GM18505 (cell line): ENCODE results near the gene FBXL17.
A peak's percentile ranks its signal among the peaks of the same experiment; 100 is the strongest.
"Not testable (repeated sequence)": the region's sequence is repeated elsewhere in the genome, so short reads cannot be mapped to it uniquely, and the experiment has no call there.

Experiments
- ATAC-seq: cut with Tn5 transposase; IDR thresholded peaks from one replicate; pipeline ENCODE4 v1.9.1; 2021; ENCODE audit not compliant: unreplicated experiment
- POLR2A ChIP-seq: IDR thresholded peaks from 4 replicates; pipeline ENCODE4 v1.6.1; 2011; ENCODE audit warnings: borderline replicate concordance; ENCODE audit not compliant: insufficient read depth, insufficient read length; ENCODE audit errors: extremely low read depth

Gene FBXL17

GRCh38 chr5:108381954-108382783, at the start of gene FBXL17:
Gene FBXL17 (minus strand): TSS chr5:108382098.
- peak; percentile 68 for ATAC-seq
- peak; percentile 95 for TF ChIP-seq POLR2A

DNA sequence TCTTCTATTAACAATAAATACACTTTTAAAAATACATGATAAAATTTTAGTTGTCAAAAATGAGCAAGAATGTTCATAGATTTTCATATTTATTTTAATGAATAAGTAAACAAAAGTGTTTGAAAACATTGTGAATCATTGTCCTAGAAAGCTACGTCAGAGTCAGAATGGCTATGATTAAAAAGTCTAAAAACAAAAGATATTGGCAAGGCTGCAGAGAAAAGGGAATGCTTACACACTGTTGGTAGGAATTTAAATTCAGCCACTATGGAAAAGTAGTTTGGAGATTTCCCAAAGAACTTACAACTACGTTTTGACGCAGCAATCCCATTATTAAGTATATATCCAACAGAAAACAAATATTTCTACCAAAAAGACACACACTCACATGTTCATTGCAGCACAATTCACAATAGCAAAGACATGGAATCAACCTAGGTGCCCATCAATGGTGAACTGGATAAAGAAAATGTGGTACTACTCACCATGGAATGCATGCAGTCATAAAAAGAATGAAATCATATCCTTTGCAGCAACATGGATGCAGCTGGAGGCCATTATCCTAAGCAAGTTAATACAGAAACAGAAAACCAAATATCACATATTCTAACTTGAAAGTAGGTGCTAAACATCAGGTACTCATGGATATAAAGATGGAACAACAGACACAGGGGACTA, 49.2 kb upstream of the FBXL17 start:
- no peak for TF ChIP-seq POLR2A
- ATAC-seq: no peak

DNA sequence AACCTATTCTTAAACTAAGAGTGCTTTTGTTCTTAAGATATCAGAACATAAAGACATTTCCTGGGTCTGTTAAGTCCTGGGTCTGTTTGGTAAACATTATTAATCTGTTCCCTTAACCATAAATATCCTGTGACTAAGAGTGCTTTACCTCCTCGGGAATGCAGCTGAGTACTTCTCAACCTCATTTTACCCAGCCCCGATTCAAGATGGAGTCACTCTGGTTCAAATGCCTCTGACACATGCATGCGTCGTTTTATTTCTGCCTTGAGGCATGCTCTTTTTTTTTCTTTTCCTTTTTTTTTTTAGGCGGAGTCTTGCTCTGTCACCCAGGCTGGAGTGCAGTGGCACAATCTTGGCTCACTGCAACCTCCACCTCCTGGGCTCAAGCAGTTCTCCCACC, 39.8 kb upstream of the FBXL17 start:
- ATAC-seq: no peak
- TF ChIP-seq POLR2A: no peak

DNA sequence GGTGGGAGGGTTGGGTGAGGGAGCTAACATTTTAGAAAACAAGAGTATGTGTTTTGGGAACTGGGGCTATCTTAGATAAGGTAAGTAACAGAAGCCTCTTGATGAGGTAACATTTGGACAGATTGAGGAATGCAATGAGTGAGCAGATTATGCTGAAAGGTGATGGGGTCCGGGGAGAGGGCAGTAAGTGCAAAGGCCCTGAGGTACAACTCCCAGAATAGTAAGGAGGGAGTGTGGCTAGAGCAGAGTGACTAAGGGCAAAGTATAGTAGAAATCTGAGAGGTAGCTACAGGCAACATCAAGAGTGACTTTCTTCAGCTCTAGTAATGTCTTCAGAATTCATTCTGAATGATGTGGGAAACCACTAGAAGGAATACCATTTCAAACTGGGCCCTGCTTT, 38.9 kb upstream of the FBXL17 start:
- ATAC-seq: no peak
- no peak for TF ChIP-seq POLR2A

- no peak for ATAC-seq
- no peak for TF ChIP-seq POLR2A
Measured at GRCh38 chr5:108420158-108420557, 38.3 kb upstream of the FBXL17 start.

GRCh38 chr5:108418197-108418596, 36.3 kb upstream of the FBXL17 start:
- TF ChIP-seq POLR2A: no peak
- ATAC-seq: no peak

GRCh38 chr5:108417166-108417670, 35.3 kb upstream of the FBXL17 start:
- no peak for ATAC-seq
- TF ChIP-seq POLR2A: no peak

DNA sequence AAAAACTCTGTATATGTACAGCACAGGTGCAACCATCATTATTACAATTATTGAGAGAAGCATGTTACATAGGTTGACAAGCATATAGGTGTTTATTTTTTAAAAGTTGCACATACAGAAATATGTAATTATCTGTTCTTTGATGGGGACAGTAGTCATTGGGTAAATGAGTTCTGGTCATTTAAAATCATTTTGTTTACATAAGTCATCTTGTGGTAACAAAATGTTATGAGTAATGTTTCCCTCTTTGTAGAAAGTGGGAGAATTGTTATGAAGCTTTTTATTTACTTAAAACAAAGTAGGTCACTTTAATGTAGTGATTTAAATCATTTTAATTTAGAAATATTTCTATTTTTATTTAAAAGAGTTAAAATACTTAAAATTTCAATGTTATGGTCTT, 33.8 kb upstream of the FBXL17 start:
- no peak for ATAC-seq
- TF ChIP-seq POLR2A: no peak

DNA sequence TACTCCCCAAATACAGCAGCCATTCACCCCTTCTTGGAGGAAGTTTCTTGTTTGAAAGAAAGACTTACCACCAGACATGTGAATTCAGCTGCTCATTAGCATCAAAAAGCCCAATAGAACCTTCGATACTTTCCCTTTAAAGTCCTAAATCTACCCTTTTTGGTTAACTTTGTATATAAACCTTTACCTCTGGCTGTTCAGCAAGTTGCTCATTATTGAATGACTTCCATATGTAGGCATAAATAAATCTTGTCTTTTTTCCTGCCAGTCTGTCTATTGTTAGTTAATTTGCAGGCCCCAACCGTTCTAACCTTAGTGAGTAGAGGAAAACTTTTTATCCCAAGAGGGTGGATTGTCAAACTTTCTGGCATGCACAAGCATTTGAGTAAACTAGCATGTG, 27.9 kb upstream of the FBXL17 start:
- ATAC-seq: no peak
- no peak for TF ChIP-seq POLR2A

DNA sequence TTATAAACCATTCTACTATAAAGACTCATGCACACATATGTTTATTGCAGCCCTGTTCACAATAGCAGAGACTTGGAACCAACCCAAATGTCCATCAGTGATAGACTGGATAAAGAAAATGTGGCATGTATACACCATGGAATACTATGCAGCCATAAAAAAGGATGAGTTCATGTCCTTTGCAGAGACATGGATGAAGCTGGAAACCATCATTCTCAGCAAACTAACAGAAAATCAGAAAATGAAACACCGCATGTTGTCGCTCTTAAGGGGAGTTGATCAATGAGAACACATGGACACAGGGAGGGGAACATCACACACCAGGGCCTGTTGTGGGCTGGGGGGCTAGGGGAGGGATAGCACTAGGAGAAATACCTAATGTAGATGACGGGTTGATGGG, 23.3 kb upstream of the FBXL17 start:
- ATAC-seq: not testable (repeated sequence)

- ATAC-seq: no peak
Measured at GRCh38 chr5:108398964-108399363, 17.1 kb upstream of the FBXL17 start.

DNA sequence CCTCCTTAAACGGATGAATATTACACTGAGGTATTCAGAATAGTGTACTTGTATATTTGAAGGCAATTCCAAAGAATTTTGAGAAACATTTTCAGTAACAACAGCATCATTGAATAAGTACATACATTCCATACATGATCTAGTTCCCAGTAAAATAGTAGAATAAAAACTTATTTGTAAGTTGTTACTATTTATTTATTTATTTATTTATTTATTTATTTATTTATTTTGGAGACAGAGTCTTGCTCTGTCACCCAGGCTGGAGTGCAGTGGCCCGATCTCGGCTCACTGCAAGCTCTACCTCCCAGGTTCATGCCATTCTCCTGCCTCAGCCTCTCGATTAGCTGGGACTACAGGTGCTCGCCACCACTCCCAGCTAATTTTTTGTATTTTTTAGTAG, 14.9 kb upstream of the FBXL17 start:
- not testable (repeated sequence) for ATAC-seq

More at GRCh38 chr5:108398964-108399363, 17.1 kb upstream of the FBXL17 start:
- TF ChIP-seq POLR2A: no peak

GRCh38 chr5:108387758-108388157, 5.9 kb upstream of the FBXL17 start:
- no peak for ATAC-seq
- TF ChIP-seq POLR2A: no peak
